Brain pericyte (primary cell): ENCODE results near the gene RPRD1A.
"Not testable (repeated sequence)": the region's sequence is repeated elsewhere in the genome, so short reads cannot be mapped to it uniquely, and the experiment has no call there.

Experiments
- DNase-seq: peaks from one replicate; pipeline ENCODE4 v3.0.0-alpha.2; 2012; ENCODE audit warnings: low read depth, low spot score

The RPRD1A gene

GRCh38 chr18:35969676-35970075 lies 97.7 kb downstream of the RPRD1A start:
- no peak for DNase-seq

- no peak for DNase-seq
Observed at GRCh38 chr18:35968278-35968880, 99.0 kb downstream of the RPRD1A start.

GRCh38 chr18:35967866-35968265 lies 99.5 kb downstream of the RPRD1A start:
- DNase-seq: not testable (repeated sequence)

DNA sequence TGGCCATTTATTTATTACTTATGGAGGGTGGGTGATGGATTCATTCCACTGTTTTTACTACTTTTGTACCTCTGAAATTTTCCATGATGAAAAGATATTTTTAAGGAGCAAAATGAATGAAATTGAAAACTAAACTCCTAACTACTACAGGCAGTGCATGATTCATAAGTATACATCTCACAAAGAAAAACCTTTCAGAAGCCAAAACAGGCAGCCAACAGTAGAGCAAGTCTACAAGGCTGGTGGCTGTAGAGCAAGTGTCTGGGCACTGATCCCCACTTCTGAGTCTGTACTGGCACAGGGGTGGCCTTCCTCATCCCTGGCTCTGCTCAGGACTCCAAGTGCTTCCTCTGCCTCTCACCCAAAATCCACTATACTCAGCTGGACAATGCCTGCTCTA lies 103.0 kb downstream of the RPRD1A start:
- no peak for DNase-seq

- no peak for DNase-seq
Observed at GRCh38 chr18:35962320-35962719, 105.0 kb downstream of the RPRD1A start.

DNA sequence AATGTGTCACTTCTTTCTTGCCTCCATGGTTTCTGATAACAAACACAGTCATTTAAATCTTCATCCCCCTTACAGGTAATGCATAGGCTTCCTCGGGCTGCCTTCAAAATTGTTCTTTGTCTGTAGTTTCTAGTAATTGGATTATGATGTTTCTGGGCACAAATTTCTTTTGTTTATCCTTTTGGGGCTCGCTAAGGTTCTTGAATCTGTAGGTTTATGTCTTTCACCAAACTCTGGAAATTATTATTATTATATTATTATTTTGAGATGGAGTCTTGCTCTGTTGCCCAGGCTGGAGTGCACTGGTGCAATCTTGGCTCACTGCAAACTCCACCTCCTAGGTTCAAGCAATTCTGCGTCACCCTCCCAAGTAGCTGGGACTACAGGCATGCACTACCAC lies 111.1 kb downstream of the RPRD1A start:
- DNase-seq: no peak

DNA sequence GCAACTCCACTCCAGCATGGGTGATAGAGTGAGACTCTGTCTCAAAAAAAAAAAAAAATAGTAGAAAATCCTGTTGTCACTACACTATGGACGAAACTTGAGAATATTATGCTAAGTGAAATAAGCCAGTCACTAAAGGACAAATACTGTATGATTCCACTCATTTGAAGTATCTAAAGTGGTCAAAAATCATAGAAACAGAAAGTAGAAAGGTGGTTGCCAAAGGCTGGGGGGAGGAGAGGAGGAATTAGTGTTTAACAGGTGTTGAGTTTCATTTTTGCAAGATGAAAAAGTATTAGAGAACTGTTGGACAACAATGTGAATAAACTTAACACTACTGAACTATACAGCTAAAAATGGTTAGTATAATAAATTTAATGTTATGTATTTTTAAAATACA lies 113.7 kb downstream of the RPRD1A start:
- DNase-seq: no peak

DNA sequence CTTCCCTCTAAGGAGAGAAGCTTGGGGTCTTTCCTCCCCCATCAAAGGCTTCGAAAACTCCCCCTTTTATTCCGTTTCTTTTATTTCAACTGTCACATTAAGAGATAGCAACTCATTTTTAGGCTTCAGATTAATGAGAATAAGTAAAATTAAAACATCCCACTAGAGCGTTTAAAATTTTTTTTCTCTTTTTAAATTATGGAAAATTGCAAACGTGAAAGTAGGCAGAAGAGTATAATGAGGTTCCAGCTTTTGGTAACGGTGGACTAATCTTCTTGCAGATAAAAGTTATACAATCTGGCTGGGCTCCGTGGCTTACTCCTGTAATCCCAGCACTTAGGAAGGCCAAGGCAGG lies 116.8 kb downstream of the RPRD1A start:
- DNase-seq: no peak

DNA sequence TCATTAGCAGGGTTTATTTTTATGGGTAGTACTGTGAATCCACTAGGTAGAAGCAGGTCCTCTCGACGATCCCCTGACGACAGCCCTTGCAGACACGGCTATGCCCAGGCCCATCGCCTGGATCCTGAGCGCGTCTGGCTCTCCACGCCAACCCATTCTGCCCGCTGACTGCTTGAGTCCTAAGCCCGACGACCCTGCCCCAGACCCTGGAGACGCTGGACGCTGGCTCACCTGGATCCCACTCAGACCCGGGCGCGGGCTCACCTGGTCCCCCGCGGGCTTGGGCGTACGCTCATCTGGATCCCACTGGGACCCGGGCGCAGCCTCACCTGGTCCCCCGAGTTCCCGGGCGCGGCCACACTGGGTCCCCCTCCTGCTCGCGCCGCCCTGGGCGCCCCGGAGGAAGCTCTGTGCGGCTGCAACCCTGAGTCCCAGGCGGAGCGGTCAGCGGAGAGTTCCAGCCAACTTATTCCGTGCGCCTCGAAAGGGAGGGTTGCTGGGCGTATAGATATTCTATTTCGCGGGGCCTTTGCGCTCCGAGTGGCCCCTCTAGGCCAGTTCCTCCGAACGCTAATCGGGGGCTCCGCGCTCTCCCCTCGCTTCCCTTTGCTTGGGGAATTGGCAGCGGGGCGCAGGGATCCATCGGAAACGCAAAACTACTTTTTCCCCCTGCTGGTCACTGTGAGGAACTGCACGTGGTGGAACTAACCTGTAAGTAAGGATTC lies 117.3 kb downstream of the RPRD1A start:
- DNase-seq: peak; percentile 32

DNA sequence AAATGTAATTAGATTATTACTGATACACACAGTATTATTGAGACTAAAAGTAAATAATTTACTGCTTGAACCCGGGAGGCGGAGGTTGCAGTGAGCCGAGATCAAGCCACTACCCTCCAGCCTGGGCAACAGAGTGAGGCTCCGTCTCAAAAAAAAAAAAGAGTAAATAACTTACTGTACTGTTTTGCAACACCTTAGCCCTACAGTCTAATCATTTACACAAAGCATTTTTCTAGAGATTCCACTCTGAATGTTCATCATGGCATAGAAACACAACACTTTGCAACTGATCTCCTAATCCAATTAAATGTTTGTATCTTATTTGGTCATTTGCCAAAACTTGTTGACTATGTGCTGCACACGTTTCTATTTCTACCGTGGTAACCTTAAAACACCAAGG lies 118.3 kb downstream of the RPRD1A start:
- no peak for DNase-seq

DNA sequence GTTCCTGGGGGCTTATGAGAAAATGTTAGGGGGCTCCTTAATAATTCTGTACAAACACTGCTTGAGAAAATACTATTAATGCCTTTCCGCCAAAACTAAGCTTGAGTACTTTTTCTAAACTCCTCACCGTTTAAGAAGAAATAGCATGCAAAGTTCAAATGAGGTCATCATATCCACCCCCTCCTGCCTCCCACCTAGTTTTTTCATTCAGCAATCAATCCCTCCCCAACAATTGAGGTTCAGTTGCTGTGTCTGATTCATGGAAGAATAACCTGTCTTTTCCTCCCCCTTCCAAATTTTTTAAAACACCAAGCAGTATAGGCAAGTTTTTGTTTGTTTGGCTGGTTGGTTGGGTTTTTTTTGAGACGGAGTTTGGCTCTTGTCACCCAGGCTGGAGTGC lies 119.3 kb downstream of the RPRD1A start:
- DNase-seq: no peak

- DNase-seq: no peak
Observed at GRCh38 chr18:35942661-35943060, 124.7 kb downstream of the RPRD1A start.

DNA sequence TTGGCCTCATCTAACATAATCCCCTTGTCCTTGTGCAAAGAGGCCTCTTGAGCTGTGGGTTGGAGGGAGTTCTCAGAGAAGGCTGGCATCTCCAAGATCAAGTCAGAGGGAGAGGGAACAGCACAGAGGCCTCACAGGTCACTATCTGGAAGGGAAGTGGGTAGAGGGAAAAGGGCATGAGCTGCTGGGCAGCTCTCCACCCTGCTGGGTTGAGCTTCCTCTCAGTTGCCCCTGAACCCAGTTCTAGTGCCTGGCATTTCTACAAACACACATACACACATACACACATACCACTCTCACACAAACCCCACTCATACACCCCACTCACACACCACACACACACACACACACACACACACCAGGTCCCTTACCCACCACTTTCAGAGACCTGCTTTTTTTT lies 125.2 kb downstream of the RPRD1A start:
- no peak for DNase-seq

DNA sequence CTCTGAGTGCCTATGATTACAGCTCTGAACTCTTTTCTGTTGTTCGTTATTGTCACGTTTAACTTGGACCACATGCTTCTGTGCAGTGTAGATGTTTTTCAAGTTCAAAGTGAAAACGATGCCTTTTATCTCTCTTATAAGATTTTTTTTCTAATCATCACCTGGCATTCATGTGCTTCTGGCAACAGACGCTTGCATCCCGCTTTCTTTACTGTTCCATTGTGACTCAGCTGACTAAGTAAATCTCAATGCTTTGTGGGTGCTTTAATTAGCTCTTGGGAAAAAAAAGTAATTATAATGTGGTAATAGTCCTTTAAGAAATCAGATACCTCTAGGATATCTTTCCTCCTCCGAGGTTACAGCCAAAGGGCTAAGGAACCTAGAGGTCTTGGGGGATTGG lies 126.1 kb downstream of the RPRD1A start:
- DNase-seq: no peak
